IPS DF 6.9 (cell line): ENCODE measurements around the gene EYA3.

Experiments
- DNase-seq: peaks from one replicate; pipeline ENCODE4 v3.0.0-alpha.2; 2013; ENCODE audit warnings: low read depth, low spot score
- H3K27ac ChIP-seq: one replicate; pipeline ENCODE4 v1.5.1; 2013; ENCODE audit warnings: low read length, control low read depth
- H3K27me3 ChIP-seq: 2 replicates; pipeline ENCODE4 v1.6.1; 2013; ENCODE audit warnings: mild to moderate bottlenecking, low read length; ENCODE audit not compliant: control insufficient read depth, insufficient read depth
- H3K36me3 ChIP-seq: 2 replicates; pipeline ENCODE4 v1.6.1; 2013; ENCODE audit warnings: low read length; ENCODE audit not compliant: control insufficient read depth, insufficient read depth
- H3K4me1 ChIP-seq: 2 replicates; pipeline ENCODE4 v1.6.1; 2013; ENCODE audit warnings: low read length; ENCODE audit not compliant: control insufficient read depth, insufficient read depth
- H3K4me3 ChIP-seq: 2 replicates; pipeline ENCODE4 v1.5.1; 2013; ENCODE audit warnings: mild to moderate bottlenecking, low read length
- H3K9me3 ChIP-seq: 2 replicates; pipeline ENCODE4 v1.6.1; 2013; ENCODE audit warnings: low read length, inconsistent platforms; ENCODE audit not compliant: control insufficient read depth, insufficient read depth
- whole genome bisulfite sequencing: extraction: QIAGEN DNeasy Blood & Tissue Kit; methylation state at CpG from one replicate; pipeline ENCODE4 v1.1.7; 2013; ENCODE audit warnings: mixed read lengths, missing lambda C conversion rate; ENCODE audit not compliant: insufficient read length, insufficient coverage; 5-methylcytosine and 5-hydroxymethylcytosine counted together

EYA3 gene

GRCh38 chr1:28044399-28044798, 44.0 kb downstream of the EYA3 start:
- WGBS = no CpG with 5 or more reads among the region's 1 CpG
- Histone ChIP-seq H3K4me3 (no peak overlapping the region), H3K27ac (no peak overlapping the region), H3K36me3 (no peaks in the 10 kb centered on the region; the same call in 1 of the 2 replicates), H3K9me3 (no peaks in the 10 kb centered on the region), H3K27me3 (no peaks in the 10 kb centered on the region), H3K4me1 (no peaks in the 10 kb centered on the region; the same call in 1 of the 2 replicates)
- no peak for DNase-seq

DNA sequence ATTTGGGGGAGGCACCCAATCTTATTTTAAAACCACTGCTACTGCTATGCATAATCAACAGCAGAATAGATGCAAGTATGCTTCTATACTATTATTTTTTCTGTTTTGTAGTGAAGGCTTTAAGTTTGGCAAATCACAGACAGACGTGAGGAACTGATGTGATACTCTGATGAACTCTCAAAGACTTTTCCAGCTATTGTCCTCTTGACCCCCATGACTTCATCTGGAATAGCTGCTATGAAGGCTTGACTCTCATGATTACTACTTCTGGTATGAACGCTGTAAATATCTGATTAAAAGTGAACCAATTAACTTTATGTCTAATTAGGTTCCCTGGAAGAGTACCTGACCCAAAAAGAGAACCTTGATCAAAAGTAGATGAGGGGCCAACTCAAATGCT, 49.1 kb downstream of the EYA3 start:
- Histone ChIP-seq H3K36me3 (no peaks in the 10 kb centered on the region), H3K27me3 (no peaks in the 10 kb centered on the region), H3K27ac (no peak overlapping the region), H3K4me3 (no peak overlapping the region), H3K9me3 (no peaks in the 10 kb centered on the region), H3K4me1 (no peaks in the 10 kb centered on the region; the same call in 1 of the 2 replicates)
- WGBS = no CpG with 5 or more reads among the region's 2 CpGs
- no peak for DNase-seq

DNA sequence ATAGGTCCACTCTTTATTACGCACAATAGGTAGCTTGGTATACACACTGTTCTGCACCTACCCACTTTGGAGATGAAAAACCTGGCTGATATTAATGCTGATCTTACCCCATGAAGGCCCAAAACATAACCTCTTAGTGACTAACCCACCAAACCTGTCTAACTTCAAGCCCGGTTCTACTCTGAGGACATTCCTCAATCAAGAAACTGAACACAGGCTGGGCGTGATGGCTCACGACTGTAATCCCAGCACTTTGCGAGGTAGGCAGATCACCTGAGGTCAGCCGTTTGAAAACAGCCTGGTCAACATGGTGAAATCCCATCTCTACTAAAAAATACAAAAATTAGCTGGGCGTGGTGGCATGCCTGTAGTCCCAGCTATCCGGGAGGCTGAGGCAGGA, 50.5 kb downstream of the EYA3 start:
- Histone ChIP-seq H3K4me1 (no peaks in the 10 kb centered on the region; the same call in 1 of the 2 replicates), H3K27me3 (no peaks in the 10 kb centered on the region), H3K9me3 (no peaks in the 10 kb centered on the region), H3K4me3 (no peak overlapping the region), H3K27ac (no peak overlapping the region), H3K36me3 (no peaks in the 10 kb centered on the region)
- no CpG with 5 or more reads among the region's 8 CpGs for WGBS
- DNase-seq = no peak

DNA sequence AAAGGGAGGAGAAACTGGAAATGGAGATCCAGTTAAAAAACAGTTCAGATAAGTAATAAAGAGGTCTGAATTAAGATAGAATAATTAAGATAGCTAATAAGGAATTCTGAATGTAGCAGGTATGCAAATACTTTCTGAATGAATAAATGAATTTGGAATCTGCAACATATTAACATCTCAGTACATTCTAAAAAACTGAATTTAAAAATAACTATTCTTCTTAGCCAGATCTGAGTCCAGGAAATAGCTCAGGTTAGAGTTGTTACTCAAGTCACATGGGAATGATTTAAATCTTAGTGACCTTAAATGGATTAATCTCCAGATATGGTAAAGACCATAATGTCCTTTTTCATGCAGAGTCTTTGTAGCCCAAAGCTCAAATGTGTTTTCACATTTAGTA, 51.2 kb downstream of the EYA3 start:
- H3K4me3 ChIP-seq = no peak overlapping the region
- no peaks in the 10 kb centered on the region for H3K9me3 ChIP-seq
- no peaks in the 10 kb centered on the region for H3K36me3 ChIP-seq
- DNase-seq = no peak
- no peak overlapping the region for H3K27ac ChIP-seq
- H3K4me1 ChIP-seq = no peaks in the 10 kb centered on the region; the same call in 1 of the 2 replicates
- H3K27me3 ChIP-seq = no peaks in the 10 kb centered on the region

- H3K4me1 ChIP-seq = no peaks in the 10 kb centered on the region; the same call in 1 of the 2 replicates
- no peaks in the 10 kb centered on the region for H3K27me3 ChIP-seq
- no peak for DNase-seq
- H3K4me3 ChIP-seq = no peak overlapping the region
- no peak overlapping the region for H3K27ac ChIP-seq
- H3K9me3 ChIP-seq = no peaks in the 10 kb centered on the region
- WGBS = no CpG with 5 or more reads among the region's 2 CpGs
- H3K36me3 ChIP-seq = no peaks in the 10 kb centered on the region
Measured at GRCh38 chr1:28036431-28036830, 52.0 kb downstream of the EYA3 start.

DNA sequence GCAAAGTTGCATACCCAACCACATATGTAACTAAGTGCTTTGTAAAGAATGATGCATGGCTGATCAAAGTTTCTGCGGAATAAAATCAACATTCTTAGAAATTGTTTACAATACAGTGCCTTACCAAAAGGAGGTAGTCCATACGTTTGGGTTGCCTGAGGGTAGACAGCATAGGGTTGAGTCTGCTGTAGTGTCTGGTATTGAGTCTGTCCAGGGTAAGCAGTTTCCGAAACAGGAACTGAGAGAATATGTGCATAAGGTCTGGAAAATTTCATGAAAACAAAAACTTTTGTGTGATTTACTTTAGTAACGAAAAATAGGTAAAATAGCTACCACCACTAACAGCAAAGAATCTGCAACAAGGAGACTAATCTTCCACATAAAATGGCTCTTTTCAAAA, 53.0 kb downstream of the EYA3 start:
- H3K4me3 ChIP-seq = no peak overlapping the region
- H3K36me3 ChIP-seq = no peaks in the 10 kb centered on the region
- H3K27me3 ChIP-seq = no peaks in the 10 kb centered on the region
- DNase-seq = no peak
- no peak overlapping the region for H3K27ac ChIP-seq
- WGBS = no CpG with 5 or more reads among the region's 4 CpGs
- H3K4me1 ChIP-seq = no peaks in the 10 kb centered on the region
- no peaks in the 10 kb centered on the region for H3K9me3 ChIP-seq

GRCh38 chr1:28032281-28032680, 56.1 kb downstream of the EYA3 start:
- no peaks in the 10 kb centered on the region for H3K4me1 ChIP-seq
- no peak overlapping the region for H3K27ac ChIP-seq
- H3K4me3 ChIP-seq = no peak overlapping the region
- H3K9me3 ChIP-seq = no peaks in the 10 kb centered on the region
- H3K27me3 ChIP-seq = no peaks in the 10 kb centered on the region
- DNase-seq = no peak
- H3K36me3 ChIP-seq = no peaks in the 10 kb centered on the region

GRCh38 chr1:28031173-28031572, 57.2 kb downstream of the EYA3 start:
- DNase-seq = no peak
- Histone ChIP-seq H3K4me1 (no peaks in the 10 kb centered on the region), H3K4me3 (no peak overlapping the region), H3K9me3 (no peaks in the 10 kb centered on the region), H3K27ac (no peak overlapping the region), H3K27me3 (no peaks in the 10 kb centered on the region), H3K36me3 (no peaks in the 10 kb centered on the region)

- Histone ChIP-seq H3K4me1 (no peaks in the 10 kb centered on the region), H3K4me3 (no peak overlapping the region), H3K9me3 (no peaks in the 10 kb centered on the region), H3K36me3 (no peaks in the 10 kb centered on the region), H3K27me3 (no peaks in the 10 kb centered on the region), H3K27ac (no peak overlapping the region)
- DNase-seq = no peak
- no CpG with 5 or more reads among the region's 3 CpGs for WGBS
Measured at GRCh38 chr1:28028873-28029654, 59.3 kb downstream of the EYA3 start.

DNA sequence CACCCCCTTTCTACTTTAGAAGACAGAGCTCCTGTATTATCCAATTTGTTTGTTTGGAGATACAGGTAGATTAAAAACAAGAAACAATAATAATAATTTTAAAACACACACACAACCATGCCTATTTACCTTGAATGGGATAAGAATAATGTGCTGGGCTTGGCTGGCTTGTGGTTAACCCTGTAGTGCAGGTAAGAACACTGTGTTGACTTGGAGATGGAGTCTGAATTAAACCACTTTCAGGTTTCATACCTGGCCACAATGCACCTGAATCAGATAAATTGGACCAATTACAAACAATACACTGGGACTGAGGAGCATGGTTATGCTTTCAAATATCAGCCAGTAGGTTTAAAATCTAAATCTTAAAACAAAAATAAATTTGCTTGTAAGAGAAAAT, 60.8 kb downstream of the EYA3 start:
- Histone ChIP-seq H3K27me3 (no peaks in the 10 kb centered on the region), H3K4me1 (no peaks in the 10 kb centered on the region), H3K36me3 (no peaks in the 10 kb centered on the region), H3K9me3 (no peaks in the 10 kb centered on the region), H3K27ac (no peak overlapping the region), H3K4me3 (no peak overlapping the region)
- DNase-seq = no peak

GRCh38 chr1:28027238-28027637, 61.2 kb downstream of the EYA3 start:
- no peaks in the 10 kb centered on the region for H3K36me3 ChIP-seq
- no peaks in the 10 kb centered on the region for H3K27me3 ChIP-seq
- no peak overlapping the region for H3K27ac ChIP-seq
- no peak for DNase-seq
- no peaks in the 10 kb centered on the region for H3K9me3 ChIP-seq
- WGBS = no CpG with 5 or more reads among the region's 1 CpG
- H3K4me3 ChIP-seq = no peak overlapping the region
- H3K4me1 ChIP-seq = no peaks in the 10 kb centered on the region
